GM18505 (cell line): ENCODE results near the gene CCDC122.

Source experiments
- ATAC-seq: cut with Tn5 transposase; IDR thresholded peaks from one replicate; pipeline ENCODE4 v1.9.1; 2021; ENCODE audit not compliant: unreplicated experiment
- POLR2A ChIP-seq: IDR thresholded peaks from 4 replicates; pipeline ENCODE4 v1.6.1; 2011; ENCODE audit warnings: borderline replicate concordance; ENCODE audit not compliant: insufficient read depth, insufficient read length; ENCODE audit errors: extremely low read depth

Gene CCDC122

DNA sequence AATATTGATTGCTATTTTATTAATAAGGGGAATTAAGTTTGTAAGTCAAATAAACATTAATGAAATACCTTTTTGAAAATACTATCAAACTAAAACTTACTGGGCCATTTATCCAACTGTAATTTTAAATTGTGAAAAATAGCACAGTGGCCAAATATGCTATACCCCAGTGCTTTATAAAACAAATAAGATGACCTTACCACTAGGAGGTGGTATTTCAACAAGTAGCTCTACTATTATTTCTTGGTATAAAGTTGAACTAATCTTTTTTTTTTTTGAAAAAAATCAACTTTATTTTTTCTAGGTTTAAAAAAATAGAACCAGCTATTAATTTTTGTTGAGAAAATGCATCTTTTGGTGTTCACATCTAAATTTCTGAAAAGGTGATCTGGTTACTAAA lies 14.9 kb upstream of the CCDC122 start:
- ATAC-seq: no peak
- TF ChIP-seq POLR2A: no peak

DNA sequence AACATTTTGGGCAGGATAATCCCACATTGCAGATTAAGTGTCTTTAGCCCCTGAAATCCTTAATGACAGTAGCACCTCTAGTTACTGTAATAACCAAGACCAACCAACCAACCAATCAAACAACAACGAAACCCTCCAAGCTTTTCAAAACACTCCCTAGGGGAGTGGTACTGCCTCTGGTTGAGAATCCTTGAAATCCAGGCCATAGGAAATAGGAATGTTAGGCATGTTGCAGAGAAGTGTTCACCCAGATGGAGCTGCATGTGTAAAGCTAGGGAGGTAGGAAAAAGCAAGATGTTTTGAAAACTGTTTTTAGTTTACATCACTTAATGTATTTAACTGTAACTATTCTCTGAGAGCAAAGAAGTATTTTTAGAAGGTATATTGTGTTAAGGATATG lies 4.7 kb upstream of the CCDC122 start:
- no peak for ATAC-seq
- no peak for TF ChIP-seq POLR2A

DNA sequence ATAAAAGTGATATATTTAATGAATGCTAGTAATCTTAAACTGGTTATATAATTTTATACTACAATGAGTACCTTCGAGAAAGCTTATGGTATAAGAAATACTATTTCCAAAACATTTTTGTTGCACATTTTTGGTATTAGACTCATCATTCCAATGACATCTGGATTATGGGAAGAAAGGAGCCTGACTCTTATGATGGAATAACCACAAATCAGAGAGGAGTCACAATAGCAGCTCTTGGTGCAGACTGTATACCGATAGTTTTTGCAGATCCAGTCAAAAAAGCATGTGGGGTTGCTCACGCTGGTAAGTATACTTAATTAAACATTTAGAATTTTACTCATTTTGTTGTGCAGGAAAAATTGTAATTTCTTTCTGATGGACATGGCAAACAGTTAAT lies 4.1 kb upstream of the CCDC122 start:
- ATAC-seq: no peak
- no peak for TF ChIP-seq POLR2A

DNA sequence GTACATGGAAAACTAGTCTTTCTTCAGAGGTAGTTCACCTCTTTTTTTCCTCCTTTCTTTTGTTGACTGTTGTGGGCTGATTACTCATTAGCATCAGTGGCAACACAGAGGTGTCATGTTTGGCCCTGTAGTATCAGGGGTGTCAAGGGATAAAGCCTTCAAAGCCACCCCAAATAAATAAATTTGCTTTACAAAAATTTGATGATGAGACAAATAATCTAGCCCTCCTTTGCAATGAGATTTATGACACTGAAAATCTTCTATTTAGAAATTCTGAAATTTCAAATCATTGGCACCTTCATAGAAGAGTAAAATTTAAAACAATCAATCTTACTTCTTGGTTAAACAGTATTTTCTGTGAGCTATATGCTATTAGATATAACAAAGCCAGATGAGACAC lies 2.0 kb upstream of the CCDC122 start:
- ATAC-seq: no peak
- TF ChIP-seq POLR2A: no peak

DNA sequence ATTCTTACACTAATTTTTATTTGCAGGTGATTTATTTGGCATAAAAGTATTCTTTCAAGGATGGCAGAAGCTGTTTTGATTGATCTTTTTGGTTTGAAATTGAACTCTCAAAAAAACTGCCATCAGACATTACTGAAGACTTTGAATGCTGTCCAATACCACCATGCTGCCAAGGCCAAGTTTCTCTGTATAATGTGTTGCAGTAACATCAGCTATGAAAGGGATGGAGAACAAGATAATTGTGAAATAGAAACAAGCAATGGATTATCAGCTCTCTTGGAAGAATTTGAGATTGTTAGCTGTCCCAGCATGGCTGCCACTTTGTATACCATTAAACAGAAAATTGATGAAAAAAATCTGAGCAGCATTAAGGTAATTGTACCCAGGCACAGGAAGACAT lies 1.4 kb upstream of the CCDC122 start:
- no peak for TF ChIP-seq POLR2A

DNA sequence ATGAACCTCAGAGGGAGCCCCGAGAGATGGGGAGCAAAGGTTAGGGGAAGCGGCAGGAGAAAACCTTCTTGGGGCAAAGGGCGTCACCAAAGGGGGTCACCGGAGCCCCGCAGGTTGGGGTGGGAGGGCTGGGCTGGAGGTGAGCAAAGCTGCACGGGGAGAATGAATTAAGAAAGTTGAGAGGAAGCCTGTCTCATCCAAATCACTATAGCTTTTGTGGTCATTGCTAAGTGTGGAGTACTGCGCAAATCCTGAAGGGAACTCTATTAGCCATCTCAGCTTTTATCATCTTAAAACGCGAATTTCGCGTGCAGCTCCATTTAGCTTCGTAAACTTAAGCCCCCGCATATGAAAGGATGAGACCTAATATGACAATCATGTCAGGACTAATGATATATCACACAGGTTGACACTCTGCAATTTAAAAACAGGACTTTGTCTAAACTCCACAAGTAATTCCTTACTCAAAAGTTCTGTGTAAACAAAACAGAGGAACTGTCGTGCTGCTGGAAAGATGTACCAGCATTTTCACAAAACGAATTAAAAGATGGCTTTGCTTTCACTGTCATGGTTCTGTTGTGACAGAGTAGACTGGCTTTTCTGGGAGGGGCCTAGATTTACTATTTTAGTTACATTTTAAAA lies 795 bp upstream of the CCDC122 start:
- no peak for ATAC-seq
- no peak for TF ChIP-seq POLR2A

More for the DNA sequence above, 1.4 kb upstream of the CCDC122 start:
- no peak for ATAC-seq

DNA sequence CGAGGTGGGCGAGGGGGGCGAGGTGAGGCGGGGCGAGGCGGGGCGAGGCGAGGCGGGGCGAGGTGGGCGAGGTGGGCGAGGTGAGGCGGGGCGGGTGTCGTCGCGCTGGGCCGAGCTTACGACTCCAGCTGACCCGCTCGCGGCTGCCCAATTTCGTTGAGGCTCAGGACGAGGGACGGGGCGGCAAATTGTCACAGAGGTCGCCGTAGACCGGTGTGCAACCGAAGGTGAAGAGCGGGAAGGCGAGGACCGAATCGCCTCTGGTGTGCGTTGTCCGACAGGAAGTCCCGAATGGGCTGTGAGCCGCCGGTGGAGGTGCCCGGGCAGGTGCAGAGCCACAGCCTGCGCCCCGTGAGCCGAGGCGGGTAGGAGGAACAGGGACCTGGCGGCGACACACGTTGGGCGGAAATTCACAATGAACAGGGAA lies 228 bp upstream of the CCDC122 start, which contains the start of gene LACC1:
Gene LACC1 (plus strand): TSS at position 150 of the 427 bp plus-strand sequence. CDS start 1,082 bp downstream, outside the sequence.
- TF ChIP-seq POLR2A: no peak
- peak; percentile 36 for ATAC-seq

DNA sequence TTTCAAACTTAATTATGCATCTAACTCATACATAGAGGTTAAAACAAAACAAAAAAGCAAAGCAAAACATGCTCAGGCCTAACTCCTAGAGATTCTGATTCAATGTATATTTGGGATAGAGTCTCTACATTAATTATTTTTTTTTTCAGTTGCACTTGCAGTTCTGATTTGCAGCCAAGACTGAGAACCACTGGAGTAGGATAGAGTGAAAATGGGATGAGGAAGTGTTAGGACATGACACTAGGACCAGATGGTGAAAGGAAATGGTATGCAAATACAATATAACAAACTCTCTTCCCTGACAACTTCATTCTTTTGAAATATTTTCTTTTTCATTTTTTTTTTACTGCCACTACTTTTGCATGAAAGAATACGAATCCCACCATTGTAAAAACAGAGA lies 1.8 kb downstream of the CCDC122 start:
- TF ChIP-seq POLR2A: no peak
- ATAC-seq: no peak

DNA sequence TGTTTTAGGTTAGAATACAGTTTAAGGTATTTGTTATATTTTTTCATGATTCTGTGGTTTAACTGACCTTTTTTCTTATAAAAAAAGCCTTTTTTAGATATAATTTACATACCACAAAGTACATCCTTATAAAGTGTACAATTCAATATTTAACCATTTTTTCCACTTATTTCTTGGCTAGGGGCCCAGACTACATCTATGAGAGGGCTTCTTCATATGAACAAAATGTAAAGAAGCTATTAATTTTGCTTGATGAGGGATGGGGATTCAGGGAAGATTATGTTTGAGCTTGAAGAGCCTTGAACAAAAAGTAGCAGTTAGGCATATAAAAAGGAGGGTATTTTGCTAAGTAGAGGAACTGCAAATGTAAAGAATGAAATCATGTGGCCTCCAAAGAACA lies 2.2 kb downstream of the CCDC122 start:
- TF ChIP-seq POLR2A: no peak
- no peak for ATAC-seq

DNA sequence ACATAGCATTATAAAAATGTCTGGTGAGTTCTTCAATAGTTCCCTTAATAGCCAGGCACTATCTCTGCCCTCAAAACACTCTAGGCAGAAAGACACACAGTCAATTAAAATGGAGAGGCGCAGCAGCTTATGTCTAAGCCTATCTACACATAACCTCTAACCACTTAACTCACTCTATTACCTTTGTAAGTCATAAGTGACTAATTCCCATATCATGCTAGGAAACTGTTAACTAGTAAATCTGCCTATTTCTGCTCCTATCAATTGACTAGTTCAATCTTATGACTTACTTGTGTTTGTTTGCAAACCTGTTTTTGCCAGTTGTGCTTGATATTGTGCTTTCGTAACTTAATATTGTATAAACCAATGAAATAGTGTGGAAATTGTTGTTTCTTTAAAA lies 3.2 kb downstream of the CCDC122 start:
- TF ChIP-seq POLR2A: no peak

DNA sequence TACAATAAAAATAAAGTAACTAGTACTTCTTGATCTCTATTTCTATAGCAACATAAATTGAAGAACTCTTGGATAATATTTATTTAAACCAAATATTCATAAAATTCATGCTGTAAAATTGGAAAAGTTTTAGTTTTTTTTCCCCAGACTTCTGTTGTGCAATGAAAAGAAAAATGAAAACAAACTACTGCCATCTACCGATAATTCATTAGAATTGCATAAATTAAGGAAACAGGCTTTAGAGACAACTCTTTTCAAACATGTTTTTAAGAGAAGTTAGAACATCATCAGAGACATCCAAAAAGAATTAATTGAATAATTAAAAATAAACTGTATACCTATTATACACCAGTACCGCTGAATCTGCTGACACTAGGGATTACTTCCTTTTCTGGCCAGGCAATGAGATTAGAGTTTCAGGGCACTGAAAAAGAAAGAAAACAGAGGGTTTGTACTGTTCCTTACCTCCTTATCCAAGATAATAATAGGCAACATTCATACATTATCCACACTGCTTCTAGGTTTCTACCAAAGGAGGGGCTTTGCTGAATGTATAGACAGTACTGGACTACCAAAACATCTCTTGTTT lies 4.9 kb downstream of the CCDC122 start:
- TF ChIP-seq POLR2A: no peak
- ATAC-seq: no peak

More for the DNA sequence above, 3.2 kb downstream of the CCDC122 start:
- no peak for ATAC-seq

DNA sequence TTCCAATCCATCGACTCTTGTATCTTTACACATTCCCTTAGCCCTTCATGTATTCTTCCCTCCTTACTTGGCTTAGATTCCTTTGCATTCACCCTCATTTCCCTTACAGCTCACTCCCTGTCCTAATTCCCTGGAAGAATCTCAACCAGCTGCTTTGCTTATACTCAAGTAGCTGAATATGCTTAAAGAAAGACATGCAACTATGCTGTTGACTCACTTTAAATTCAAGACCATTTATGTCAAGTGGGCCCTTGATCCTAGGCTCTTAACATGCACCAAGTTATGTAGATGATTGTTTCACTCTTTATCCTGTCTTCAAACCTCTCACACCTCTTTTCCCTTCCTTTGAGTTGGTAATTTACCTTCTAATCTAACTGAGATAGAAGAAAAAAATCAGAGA lies 7.4 kb downstream of the CCDC122 start:
- no peak for TF ChIP-seq POLR2A
- no peak for ATAC-seq

DNA sequence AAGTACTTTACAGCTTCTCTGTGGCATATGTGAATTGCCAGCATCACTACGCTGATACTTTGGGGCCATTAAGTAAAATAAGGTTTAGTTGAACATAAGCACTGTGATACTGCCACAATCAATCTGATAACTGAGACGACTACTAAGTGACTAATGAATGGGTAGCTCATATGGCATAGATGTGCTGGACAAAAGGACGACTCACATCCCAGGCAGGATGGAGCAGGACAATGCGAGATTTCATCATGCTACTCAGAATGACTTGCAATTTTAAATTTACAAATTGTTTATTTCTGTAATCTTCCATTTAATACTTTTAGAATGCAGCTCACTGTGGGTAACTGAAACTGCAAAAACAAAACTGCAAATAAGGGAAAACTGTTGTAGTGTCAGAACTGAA lies 13.6 kb downstream of the CCDC122 start:
- no peak for TF ChIP-seq POLR2A
- ATAC-seq: no peak

DNA sequence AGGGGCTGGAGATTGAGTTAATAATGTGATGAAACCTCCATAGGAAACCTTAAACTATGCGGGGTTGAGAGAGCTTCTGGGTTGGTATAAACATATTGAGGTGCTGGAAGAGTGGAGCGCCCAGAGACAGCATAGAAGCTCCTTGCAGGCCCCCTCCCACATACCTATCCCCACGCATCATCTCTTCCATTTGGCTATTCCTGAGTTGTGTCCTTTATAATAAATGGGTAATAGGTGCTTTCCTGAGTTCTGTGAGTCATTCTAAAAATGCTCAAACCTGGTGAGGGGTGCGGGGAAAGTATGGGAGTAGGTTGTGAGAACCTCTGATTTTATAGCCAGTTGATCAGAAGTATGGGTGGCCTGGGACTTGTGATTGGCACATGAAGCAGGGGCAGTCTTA lies 14.6 kb downstream of the CCDC122 start:
- no peak for TF ChIP-seq POLR2A

More for the DNA sequence above, 14.6 kb downstream of the CCDC122 start:
- no peak for ATAC-seq
